Islet of Langerhans (tissue), 1 donor: ENCODE measurements around the gene RGS8.
"Not testable (repeated sequence)": the region's sequence is repeated elsewhere in the genome, so short reads cannot be mapped to it uniquely, and the experiment has no call there.

Source experiments
- FAIRE-seq: peaks from one replicate; lab custom pipeline; 2011; peaks lifted over from hg19 to GRCh38; lab: Jason Lieb, UNC

RGS8 gene

GRCh38 chr1:182702826-182703524, 18.6 kb upstream of the RGS8 start:
- no peak for FAIRE-seq

DNA sequence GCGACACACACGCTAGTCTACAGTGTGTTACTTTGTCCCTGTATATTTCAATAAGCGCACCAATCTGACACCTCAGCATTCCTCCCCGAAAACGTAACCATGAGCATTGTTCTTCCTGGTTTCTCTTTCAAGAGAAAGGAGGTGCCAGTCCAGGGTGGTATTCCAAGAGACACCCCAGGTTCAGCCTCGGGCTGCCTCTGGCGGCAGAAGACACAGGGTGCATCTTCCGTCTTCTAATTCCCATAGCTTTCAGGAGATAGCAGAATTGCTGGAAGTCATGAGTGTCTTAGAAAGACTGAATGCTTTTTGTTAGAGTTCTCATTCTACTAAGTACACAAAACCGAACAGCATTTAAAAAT, 15.9 kb upstream of the RGS8 start:
- FAIRE-seq = no peak

DNA sequence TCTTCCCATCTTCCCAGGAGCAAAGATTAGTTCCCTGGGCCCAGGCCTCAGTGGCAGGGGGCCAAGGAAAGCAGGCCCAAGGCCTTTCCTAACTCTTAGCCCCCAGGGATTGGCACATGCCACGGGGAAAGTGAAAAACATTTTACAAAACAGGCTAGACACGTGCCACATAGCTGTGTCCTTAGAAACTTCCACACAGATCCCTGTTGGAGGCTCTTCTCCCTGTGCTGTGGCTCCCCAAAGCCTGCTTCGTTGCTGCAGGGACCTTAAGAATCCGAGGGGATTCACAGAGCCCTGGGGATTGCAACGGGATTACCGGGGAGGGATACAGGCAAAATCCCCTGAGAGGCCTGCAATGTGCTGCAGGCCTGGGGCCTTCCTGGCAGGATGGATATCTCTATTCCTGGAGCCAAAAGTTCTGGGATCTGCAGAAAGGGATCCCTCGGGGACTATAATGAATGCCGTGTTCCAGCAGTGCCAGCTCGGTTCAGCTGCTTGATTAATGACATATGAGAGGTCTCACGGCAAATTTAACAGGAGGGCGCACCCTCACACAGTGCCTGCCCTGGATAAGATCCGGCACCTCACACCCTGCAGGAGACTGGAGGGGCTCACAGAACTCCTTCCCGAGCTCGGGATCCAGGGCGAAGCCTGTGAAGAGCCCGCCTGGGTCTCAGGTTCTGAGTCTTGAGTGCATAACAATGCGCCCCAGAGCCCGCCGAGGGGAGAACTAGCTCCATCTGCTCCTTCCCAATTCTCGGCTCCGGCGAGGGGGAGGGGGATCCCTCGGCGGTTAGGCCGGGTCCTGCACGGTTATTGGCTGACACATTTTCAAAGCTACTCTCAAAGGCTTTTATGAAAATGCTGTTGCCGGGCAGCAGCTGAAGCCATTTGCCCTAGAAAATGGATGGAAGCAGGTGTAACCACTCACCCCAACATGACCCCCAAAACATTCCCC, 15.3 kb upstream of the RGS8 start:
- no peak for FAIRE-seq

DNA sequence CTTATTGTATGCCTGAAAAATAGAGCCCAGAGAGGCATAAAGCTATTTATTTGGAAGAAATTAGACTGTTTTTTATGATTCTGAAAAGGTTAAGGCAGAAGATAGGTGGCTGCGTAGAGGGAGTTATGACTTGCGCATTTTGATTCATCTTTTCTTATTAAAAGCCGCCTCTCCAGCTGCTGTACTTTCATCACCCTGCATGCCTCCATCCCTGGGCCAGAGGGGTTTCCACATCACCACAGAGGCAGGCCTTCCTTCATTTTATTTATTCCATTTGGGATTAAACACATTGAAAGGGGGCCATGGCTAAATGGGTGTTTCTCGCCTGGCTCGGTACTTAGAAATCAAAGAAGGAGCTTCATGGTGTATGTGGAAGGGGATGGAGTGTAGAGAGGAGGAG, 14.6 kb upstream of the RGS8 start:
- FAIRE-seq = no peak

- FAIRE-seq = not testable (repeated sequence)
These were observed 8.8 kb upstream of the RGS8 start for GRCh38 chr1:182693139-182693538.

- no peak for FAIRE-seq
These were observed 6.6 kb upstream of the RGS8 start for GRCh38 chr1:182690886-182691443.

- no peak for FAIRE-seq
These were observed 4.2 kb upstream of the RGS8 start for GRCh38 chr1:182688436-182689205.

DNA sequence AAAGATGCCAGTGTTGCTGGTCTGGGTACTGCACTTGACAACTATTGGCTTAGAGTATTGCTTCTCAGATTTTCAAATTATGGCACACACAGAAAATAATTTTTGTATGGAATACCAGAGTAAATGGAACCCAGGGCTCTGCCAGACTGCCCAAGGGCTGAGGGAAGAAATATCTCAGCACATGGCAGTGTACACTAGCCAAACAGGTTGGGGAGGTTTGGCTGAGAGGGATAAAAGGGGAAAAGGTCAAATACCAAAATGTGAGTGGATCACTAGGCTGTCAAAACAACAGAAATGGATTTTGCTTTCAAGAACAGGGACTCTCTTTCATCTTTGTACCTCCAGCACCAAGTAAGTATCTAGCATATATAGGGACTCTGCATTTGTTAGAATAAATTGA, 3.0 kb upstream of the RGS8 start:
- no peak for FAIRE-seq

DNA sequence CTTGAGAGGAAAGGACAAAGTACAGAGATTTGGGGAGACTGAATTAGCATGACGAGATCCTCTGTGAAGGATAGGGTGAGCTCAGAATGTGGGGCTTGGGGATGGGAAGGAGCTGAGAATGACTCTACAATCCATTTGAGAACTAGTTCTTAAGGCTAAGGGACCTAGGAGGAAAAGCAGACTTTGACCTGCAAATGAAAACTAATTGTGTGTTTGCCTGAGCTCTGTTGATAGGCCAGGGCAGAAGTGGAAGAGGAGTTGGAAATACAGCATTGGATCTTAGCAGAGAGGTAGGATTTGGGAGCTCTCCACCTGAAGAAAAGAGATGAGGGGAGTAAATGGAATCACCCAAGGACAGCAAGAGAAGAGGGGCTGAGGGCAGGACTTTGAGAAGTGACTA, 2.1 kb upstream of the RGS8 start:
- FAIRE-seq = no peak

- no peak for FAIRE-seq
These were observed 828 bp upstream of the RGS8 start for GRCh38 chr1:182685215-182685614.

DNA sequence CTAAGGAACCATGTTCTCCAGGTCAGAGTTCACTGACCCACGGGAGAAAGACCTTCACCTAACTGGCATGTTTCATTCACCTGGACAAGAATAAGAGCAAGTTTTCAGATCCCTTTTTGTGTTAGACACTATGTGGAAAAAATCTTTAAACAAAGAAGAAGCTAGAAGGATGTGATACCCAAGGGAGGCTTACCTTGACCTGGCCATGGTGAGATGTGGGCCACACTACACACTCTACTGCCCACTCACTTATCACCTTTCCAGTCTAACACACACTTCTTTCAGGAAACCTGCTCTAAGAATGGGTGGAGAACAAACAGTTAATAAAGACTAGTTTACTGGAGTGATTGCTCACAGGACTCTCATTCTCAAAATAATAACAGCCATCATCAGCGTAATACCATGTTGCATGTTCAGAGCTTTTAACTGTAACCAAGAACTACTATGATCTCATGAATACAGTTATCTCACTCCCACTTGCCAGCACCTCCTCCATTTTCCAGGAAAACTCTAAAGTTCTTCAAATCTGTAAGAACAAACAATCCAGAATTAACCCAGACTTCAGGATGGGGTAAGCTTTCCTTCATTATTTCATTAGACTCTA, 1.4 kb downstream of the RGS8 start:
- no peak for FAIRE-seq

- FAIRE-seq = no peak
These were observed 2.0 kb downstream of the RGS8 start for GRCh38 chr1:182682406-182682805.

GRCh38 chr1:182681568-182681912, 2.8 kb downstream of the RGS8 start:
- FAIRE-seq = no peak

DNA sequence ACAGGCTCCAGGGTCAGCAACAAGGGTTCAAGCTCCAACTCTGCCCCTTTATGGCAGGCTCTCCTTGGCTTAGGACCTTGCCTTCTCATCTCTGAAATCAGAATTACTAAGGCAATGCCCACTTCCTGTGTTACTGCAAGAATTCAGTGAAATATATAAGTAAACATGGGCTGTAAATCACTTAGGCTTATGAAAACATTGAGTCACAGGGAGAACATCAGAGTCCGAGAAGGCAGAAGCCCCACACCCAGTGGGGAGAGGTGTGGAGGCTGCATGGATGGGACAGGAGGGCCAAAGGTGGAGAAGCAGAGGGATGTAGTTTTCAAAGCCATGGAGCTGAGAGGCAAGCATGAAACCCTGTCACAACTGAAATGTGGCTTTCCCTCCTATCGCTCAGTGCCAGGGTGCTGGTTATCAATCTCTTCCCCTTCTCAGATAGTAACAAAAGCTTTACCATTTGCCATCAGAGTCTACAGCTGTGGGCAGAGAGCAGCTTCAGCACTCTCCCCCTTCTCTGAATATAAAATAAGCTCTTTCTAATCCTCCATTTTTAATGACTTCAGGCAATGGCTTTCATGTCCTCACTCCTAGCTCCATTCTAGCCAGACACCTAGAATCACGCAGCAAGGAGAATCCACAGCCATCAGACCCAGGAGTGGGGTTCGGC, 3.4 kb downstream of the RGS8 start:
- FAIRE-seq = no peak

GRCh38 chr1:182680408-182680807, 4.0 kb downstream of the RGS8 start:
- no peak for FAIRE-seq

DNA sequence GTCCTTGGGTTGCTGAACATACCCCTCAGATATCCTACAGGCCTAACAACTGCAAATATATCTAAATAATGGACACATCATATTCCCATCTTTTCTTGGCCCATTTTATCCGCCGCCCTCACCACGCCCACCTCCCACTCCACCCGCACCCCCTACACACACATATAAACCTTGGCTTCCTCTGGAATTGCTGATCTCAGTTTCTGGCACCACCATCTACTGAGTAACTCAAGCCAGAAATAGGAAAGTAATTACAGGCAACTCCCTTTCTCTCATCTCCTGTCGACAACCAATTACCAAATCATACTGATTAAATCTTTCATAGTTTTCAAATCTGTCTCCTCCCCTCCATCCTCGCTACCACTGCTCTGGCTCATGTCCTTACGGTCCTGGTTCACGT, 4.7 kb downstream of the RGS8 start:
- no peak for FAIRE-seq

DNA sequence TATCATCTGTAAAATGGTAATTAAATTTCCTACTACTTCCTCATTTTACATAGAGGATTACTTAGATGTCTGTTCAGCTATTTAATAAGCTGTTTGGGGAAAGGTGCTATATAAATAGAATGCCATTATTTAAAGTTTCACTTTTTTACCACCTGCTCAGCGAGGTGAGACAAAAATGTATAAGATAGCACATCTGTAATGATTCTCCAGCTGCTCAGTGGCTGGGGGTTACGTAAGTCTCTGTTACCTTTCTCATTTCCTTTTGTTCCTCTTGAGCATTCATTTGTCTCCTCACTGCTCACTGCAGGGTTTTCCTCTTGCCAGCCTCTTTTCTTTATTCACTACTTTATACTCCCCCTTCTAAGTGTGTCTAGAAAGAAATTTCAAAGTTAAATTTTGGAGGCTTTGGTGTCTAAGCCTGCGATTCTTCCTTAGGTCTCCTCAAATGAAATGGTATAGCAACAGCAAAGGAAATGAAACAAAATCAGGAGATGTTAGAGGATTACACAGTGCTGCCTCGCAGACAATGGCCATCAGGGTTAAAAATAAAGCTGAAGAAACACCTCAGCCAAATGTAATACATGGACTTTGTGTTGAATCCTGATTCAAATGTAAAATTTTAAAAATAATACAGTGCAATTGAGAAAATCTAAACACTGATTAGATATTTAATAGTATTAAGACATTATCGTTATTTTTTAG, 6.8 kb downstream of the RGS8 start:
- FAIRE-seq = no peak

- FAIRE-seq = peak; percentile 93
These were observed 8.1 kb downstream of the RGS8 start for GRCh38 chr1:182676274-182676673.

DNA sequence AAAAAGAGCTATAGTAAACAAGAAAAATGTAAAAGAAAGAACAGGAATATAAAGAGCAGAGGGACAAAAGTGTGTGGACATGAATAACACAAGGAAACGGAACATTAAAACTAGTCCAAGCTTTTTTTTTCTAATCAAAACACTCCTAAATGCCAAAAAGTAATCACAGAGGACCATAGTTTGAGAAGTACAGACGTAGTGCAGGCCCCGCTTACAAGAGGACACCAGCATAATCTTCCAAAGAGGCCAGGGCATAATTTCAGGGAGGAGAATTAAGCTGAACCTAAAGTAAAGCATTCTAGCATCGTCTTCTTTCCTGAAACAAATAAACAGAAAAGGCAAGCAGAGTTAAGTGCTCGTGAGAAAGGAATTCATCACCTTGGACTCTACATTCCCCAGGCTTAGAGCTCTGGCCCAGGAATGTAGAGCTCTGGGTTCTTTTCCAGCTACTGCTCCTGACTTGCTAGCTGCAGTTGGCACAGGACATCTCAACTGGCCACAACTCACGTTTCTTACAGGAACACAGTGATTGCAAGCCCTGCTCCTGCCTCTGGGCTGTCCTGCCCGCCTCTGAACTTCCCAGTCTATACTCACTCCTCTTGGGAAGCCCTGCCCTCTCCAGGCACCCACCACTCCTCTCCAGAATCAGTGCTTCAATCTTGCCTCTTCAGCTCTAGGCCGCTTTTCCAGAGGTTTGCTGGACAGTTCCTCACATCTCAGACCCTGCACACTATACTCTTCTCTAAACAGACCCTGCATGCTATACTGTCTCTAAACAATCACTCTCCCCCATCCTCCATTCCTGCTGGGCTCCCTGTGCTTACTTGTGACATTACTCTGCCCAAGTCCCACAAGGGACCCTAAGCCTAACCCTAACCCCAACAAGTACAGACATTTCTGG, 9.8 kb downstream of the RGS8 start:
- FAIRE-seq = no peak

DNA sequence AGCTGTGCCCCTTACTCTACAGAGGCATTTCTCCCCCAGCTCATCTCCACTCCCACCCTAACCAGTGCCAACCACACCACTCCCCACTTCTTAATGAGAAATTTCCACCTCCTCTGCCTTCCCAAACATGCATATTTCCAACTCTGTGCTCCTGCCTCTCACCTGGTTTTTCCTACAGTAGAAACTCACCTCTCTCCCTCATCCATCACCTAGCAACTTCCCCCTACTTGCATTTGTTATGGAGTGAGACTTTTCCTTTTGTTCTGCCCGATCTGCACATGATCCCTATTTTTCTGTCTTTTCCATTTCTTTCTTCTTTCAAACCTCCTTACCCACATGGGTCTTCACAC, 11.9 kb downstream of the RGS8 start:
- no peak for FAIRE-seq
